ENCODE measurements around the gene CD1C.

The CD1C gene

GRCh38 chr1:158285756-158286241 lies 3.9 kb upstream of the CD1C start:
- no peaks in the 10 kb centered on the region for H3K9me3 ChIP-seq (ENCODE audit: low read length)

GRCh38 chr1:158286487-158286886 lies 3.2 kb upstream of the CD1C start:
- Histone ChIP-seq H3K36me3 (ENCODE audit: insufficient read depth, low read length) (no peaks in the 10 kb centered on the region), H3K4me3 (ENCODE audit: low read length) (no peak overlapping the region), H2AFZ (ENCODE audit: low read depth, low read length) (no peak overlapping the region), H3K9me3 (ENCODE audit: low read length) (no peaks in the 10 kb centered on the region), H3K4me1 (ENCODE audit: insufficient read depth, low read length) (no peaks in the 10 kb centered on the region), H3K27me3 (ENCODE audit: insufficient read depth, low read length) (no peaks in the 10 kb centered on the region)

More at GRCh38 chr1:158285756-158286241, 3.9 kb upstream of the CD1C start:
- Histone ChIP-seq H3K4me3 (ENCODE audit: low read length) (no peak overlapping the region), H3K36me3 (ENCODE audit: insufficient read depth, low read length) (no peaks in the 10 kb centered on the region), H3K4me1 (ENCODE audit: insufficient read depth, low read length) (no peaks in the 10 kb centered on the region), H3K27me3 (ENCODE audit: insufficient read depth, low read length) (no peaks in the 10 kb centered on the region), H2AFZ (ENCODE audit: low read depth, low read length) (no peak overlapping the region)

GRCh38 chr1:158286941-158287346 lies 2.8 kb upstream of the CD1C start:
- no peak overlapping the region for H2AFZ ChIP-seq (ENCODE audit: low read depth, low read length)
- H3K4me3 ChIP-seq (ENCODE audit: low read length): no peak overlapping the region
- no peaks in the 10 kb centered on the region for H3K9me3 ChIP-seq (ENCODE audit: low read length)
- H3K4me1 ChIP-seq (ENCODE audit: insufficient read depth, low read length): no peaks in the 10 kb centered on the region
- no peaks in the 10 kb centered on the region for H3K27me3 ChIP-seq (ENCODE audit: insufficient read depth, low read length)
- H3K36me3 ChIP-seq (ENCODE audit: insufficient read depth, low read length): no peaks in the 10 kb centered on the region

- H3K9me3 ChIP-seq (ENCODE audit: low read length): no peaks in the 10 kb centered on the region
- no peaks in the 10 kb centered on the region for H3K27me3 ChIP-seq (ENCODE audit: insufficient read depth, low read length)
- H3K4me1 ChIP-seq (ENCODE audit: insufficient read depth, low read length): no peaks in the 10 kb centered on the region
- no peak overlapping the region for H2AFZ ChIP-seq (ENCODE audit: low read depth, low read length)
- H3K36me3 ChIP-seq (ENCODE audit: insufficient read depth, low read length): no peaks in the 10 kb centered on the region
- H3K4me3 ChIP-seq (ENCODE audit: low read length): no peak overlapping the region
These were observed 660 bp downstream of the CD1C start for GRCh38 chr1:158290321-158290844.

GRCh38 chr1:158295791-158296190 lies 6.1 kb downstream of the CD1C start:
- Histone ChIP-seq H2AFZ (ENCODE audit: low read depth, low read length) (no peak overlapping the region), H3K9me3 (ENCODE audit: low read length) (no peaks in the 10 kb centered on the region), H3K4me3 (ENCODE audit: low read length) (no peak overlapping the region), H3K4me1 (ENCODE audit: insufficient read depth, low read length) (no peaks in the 10 kb centered on the region), H3K36me3 (ENCODE audit: insufficient read depth, low read length) (no peaks in the 10 kb centered on the region), H3K27me3 (ENCODE audit: insufficient read depth, low read length) (no peaks in the 10 kb centered on the region)

- Histone ChIP-seq H3K4me1 (ENCODE audit: insufficient read depth, low read length) (no peaks in the 10 kb centered on the region), H3K27me3 (ENCODE audit: insufficient read depth, low read length) (no peaks in the 10 kb centered on the region), H3K9me3 (ENCODE audit: low read length) (no peaks in the 10 kb centered on the region), H3K4me3 (ENCODE audit: low read length) (no peak overlapping the region), H3K36me3 (ENCODE audit: insufficient read depth, low read length) (no peaks in the 10 kb centered on the region), H2AFZ (ENCODE audit: low read depth, low read length) (no peak overlapping the region)
These were observed 20.9 kb downstream of the CD1C start for GRCh38 chr1:158310623-158311022.

- Histone ChIP-seq H3K27me3 (ENCODE audit: insufficient read depth, low read length) (no peaks in the 10 kb centered on the region), H2AFZ (ENCODE audit: low read depth, low read length) (no peak overlapping the region)
These were observed 21.3 kb downstream of the CD1C start for GRCh38 chr1:158311066-158311465.

GRCh38 chr1:158323866-158324265 lies 34.1 kb downstream of the CD1C start:
- Histone ChIP-seq H2AFZ (ENCODE audit: low read depth, low read length) (no peak overlapping the region), H3K9me3 (ENCODE audit: low read length) (no peaks in the 10 kb centered on the region), H3K4me3 (ENCODE audit: low read length) (no peak overlapping the region), H3K27me3 (ENCODE audit: insufficient read depth, low read length) (no peaks in the 10 kb centered on the region), H3K4me1 (ENCODE audit: insufficient read depth, low read length) (no peaks in the 10 kb centered on the region), H3K36me3 (ENCODE audit: insufficient read depth, low read length) (no peaks in the 10 kb centered on the region)

More at GRCh38 chr1:158311066-158311465, 21.3 kb downstream of the CD1C start:
- Histone ChIP-seq H3K36me3 (ENCODE audit: insufficient read depth, low read length) (no peaks in the 10 kb centered on the region), H3K9me3 (ENCODE audit: low read length) (no peaks in the 10 kb centered on the region), H3K4me1 (ENCODE audit: insufficient read depth, low read length) (no peaks in the 10 kb centered on the region), H3K4me3 (ENCODE audit: low read length) (no peak overlapping the region)

GRCh38 chr1:158324395-158324794 lies 34.7 kb downstream of the CD1C start:
- Histone ChIP-seq H3K27me3 (ENCODE audit: insufficient read depth, low read length) (no peaks in the 10 kb centered on the region), H3K9me3 (ENCODE audit: low read length) (no peaks in the 10 kb centered on the region), H3K4me1 (ENCODE audit: insufficient read depth, low read length) (no peaks in the 10 kb centered on the region), H3K4me3 (ENCODE audit: low read length) (no peak overlapping the region), H3K36me3 (ENCODE audit: insufficient read depth, low read length) (no peaks in the 10 kb centered on the region), H2AFZ (ENCODE audit: low read depth, low read length) (no peak overlapping the region)

GRCh38 chr1:158327481-158327880 lies 37.8 kb downstream of the CD1C start:
- Histone ChIP-seq H3K36me3 (ENCODE audit: insufficient read depth, low read length) (no peaks in the 10 kb centered on the region), H3K4me3 (ENCODE audit: low read length) (no peak overlapping the region), H3K9me3 (ENCODE audit: low read length) (no peaks in the 10 kb centered on the region), H3K27me3 (ENCODE audit: insufficient read depth, low read length) (no peaks in the 10 kb centered on the region), H2AFZ (ENCODE audit: low read depth, low read length) (no peak overlapping the region), H3K4me1 (ENCODE audit: insufficient read depth, low read length) (no peaks in the 10 kb centered on the region)

GRCh38 chr1:158328426-158328825 lies 38.7 kb downstream of the CD1C start:
- H3K27me3 ChIP-seq (ENCODE audit: insufficient read depth, low read length): no peaks in the 10 kb centered on the region
- no peak overlapping the region for H3K4me3 ChIP-seq (ENCODE audit: low read length)
- no peak overlapping the region for H2AFZ ChIP-seq (ENCODE audit: low read depth, low read length)
- no peaks in the 10 kb centered on the region for H3K4me1 ChIP-seq (ENCODE audit: insufficient read depth, low read length)
- H3K9me3 ChIP-seq (ENCODE audit: low read length): no peaks in the 10 kb centered on the region
- H3K36me3 ChIP-seq (ENCODE audit: insufficient read depth, low read length): no peaks in the 10 kb centered on the region

GRCh38 chr1:158329300-158329699 lies 39.6 kb downstream of the CD1C start:
- H3K9me3 ChIP-seq (ENCODE audit: low read length): no peaks in the 10 kb centered on the region
- no peaks in the 10 kb centered on the region for H3K36me3 ChIP-seq (ENCODE audit: insufficient read depth, low read length)
- H2AFZ ChIP-seq (ENCODE audit: low read depth, low read length): no peak overlapping the region
- no peaks in the 10 kb centered on the region for H3K27me3 ChIP-seq (ENCODE audit: insufficient read depth, low read length)
- H3K4me1 ChIP-seq (ENCODE audit: insufficient read depth, low read length): no peaks in the 10 kb centered on the region
- no peak overlapping the region for H3K4me3 ChIP-seq (ENCODE audit: low read length)

GRCh38 chr1:158329733-158330132 lies 40.0 kb downstream of the CD1C start:
- Histone ChIP-seq H2AFZ (ENCODE audit: low read depth, low read length) (no peak overlapping the region), H3K36me3 (ENCODE audit: insufficient read depth, low read length) (no peaks in the 10 kb centered on the region), H3K27me3 (ENCODE audit: insufficient read depth, low read length) (no peaks in the 10 kb centered on the region), H3K4me1 (ENCODE audit: insufficient read depth, low read length) (no peaks in the 10 kb centered on the region), H3K4me3 (ENCODE audit: low read length) (no peak overlapping the region), H3K9me3 (ENCODE audit: low read length) (no peaks in the 10 kb centered on the region)

- no peak overlapping the region for H2AFZ ChIP-seq (ENCODE audit: low read depth, low read length)
- no peaks in the 10 kb centered on the region for H3K36me3 ChIP-seq (ENCODE audit: insufficient read depth, low read length)
- no peaks in the 10 kb centered on the region for H3K27me3 ChIP-seq (ENCODE audit: insufficient read depth, low read length)
- H3K9me3 ChIP-seq (ENCODE audit: low read length): no peaks in the 10 kb centered on the region
- H3K4me3 ChIP-seq (ENCODE audit: low read length): no peak overlapping the region
- no peaks in the 10 kb centered on the region for H3K4me1 ChIP-seq (ENCODE audit: insufficient read depth, low read length)
These were observed 40.8 kb downstream of the CD1C start for GRCh38 chr1:158330391-158331105.
